Measurements from ENCODE around the gene AOPEP. TPM values are rescaled to one million over a fixed set of nuclear protein-coding genes. Genes with fewer than 3 reads are reported as not detected.

AOPEP gene
- total RNA-seq, 2 experiments from 2014 or later, result 5.8 to 6.4 TPM

- no peaks in the 10 kb centered on the region for H3K4me1 Mint-ChIP-seq (ENCODE audit: low read depth)
- CTCF ChIA-PET, result no interaction called here
Observed at GRCh38 chr9:94892675-94893074, 166.2 kb downstream of the AOPEP start.

GRCh38 chr9:94894094-94894699 is 167.7 kb downstream of the AOPEP start:
- Mint-ChIP-seq H3K27me3 (ENCODE audit: low read depth) (no peaks in the 10 kb centered on the region), H3K27ac (no peak overlapping the region), H3K4me3 (no peak overlapping the region), H3K4me1 (ENCODE audit: low read depth) (no peaks in the 10 kb centered on the region), H3K36me3 (ENCODE audit: low read depth) (peaks cover 16% of the 10 kb centered on the region), H3K9me3 (peaks cover 12% of the 10 kb centered on the region)
- no peak for DNase-seq
- CTCF ChIA-PET, result no interaction called here
- intact Hi-C loops (cut with micrococcal nuclease), result no loop called here

More at GRCh38 chr9:94892675-94893074, 166.2 kb downstream of the AOPEP start:
- H3K9me3 Mint-ChIP-seq, result peaks cover 15% of the 10 kb centered on the region
- intact Hi-C loops (cut with micrococcal nuclease), result no loop called here
- no peaks in the 10 kb centered on the region for H3K27me3 Mint-ChIP-seq (ENCODE audit: low read depth)
- H3K27ac Mint-ChIP-seq, result no peak overlapping the region
- peaks cover 16% of the 10 kb centered on the region for H3K36me3 Mint-ChIP-seq (ENCODE audit: low read depth)
- no peak for DNase-seq
- H3K4me3 Mint-ChIP-seq, result no peak overlapping the region

DNA sequence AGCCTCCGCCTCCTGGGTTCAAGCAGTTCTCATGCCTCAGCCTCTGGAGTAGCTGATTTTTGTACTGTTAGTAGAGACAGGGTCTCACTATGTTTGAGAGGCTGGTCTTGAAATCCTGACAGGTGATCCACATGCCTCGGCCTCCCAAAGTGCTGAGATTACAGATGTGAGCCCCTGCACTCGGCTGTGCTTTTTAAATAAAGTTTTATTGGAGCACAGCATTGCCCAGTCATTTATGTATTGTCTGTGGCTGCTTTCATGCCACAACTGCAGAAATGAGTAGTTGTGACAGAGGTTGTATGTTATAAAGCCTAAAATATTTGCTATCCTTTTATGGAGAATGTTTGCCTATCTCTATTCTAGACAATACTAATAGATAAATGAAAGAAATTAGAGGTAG is 169.2 kb downstream of the AOPEP start:
- no peak overlapping the region for H3K27ac Mint-ChIP-seq
- H3K4me1 Mint-ChIP-seq (ENCODE audit: low read depth), result peaks cover 5% of the 10 kb centered on the region
- peaks cover 9% of the 10 kb centered on the region for H3K36me3 Mint-ChIP-seq (ENCODE audit: low read depth)
- no peak for DNase-seq
- H3K27me3 Mint-ChIP-seq (ENCODE audit: low read depth), result no peaks in the 10 kb centered on the region
- CTCF ChIA-PET, result no interaction called here
- H3K9me3 Mint-ChIP-seq, result peaks cover 8% of the 10 kb centered on the region
- no peak overlapping the region for H3K4me3 Mint-ChIP-seq
- intact Hi-C loops (cut with micrococcal nuclease), result no loop called here

- Mint-ChIP-seq H3K4me1 (ENCODE audit: low read depth) (peaks cover 7% of the 10 kb centered on the region), H3K36me3 (ENCODE audit: low read depth) (peaks cover 1% of the 10 kb centered on the region), H3K27ac (no peak overlapping the region), H3K4me3 (no peak overlapping the region), H3K9me3 (peaks cover under 1% of the 10 kb centered on the region), H3K27me3 (ENCODE audit: low read depth) (no peaks in the 10 kb centered on the region)
- CTCF ChIA-PET, result no interaction called here
- intact Hi-C loops (cut with micrococcal nuclease), result no loop called here
- no peak for DNase-seq
Observed at GRCh38 chr9:94896512-94896911, 170.0 kb downstream of the AOPEP start.

DNA sequence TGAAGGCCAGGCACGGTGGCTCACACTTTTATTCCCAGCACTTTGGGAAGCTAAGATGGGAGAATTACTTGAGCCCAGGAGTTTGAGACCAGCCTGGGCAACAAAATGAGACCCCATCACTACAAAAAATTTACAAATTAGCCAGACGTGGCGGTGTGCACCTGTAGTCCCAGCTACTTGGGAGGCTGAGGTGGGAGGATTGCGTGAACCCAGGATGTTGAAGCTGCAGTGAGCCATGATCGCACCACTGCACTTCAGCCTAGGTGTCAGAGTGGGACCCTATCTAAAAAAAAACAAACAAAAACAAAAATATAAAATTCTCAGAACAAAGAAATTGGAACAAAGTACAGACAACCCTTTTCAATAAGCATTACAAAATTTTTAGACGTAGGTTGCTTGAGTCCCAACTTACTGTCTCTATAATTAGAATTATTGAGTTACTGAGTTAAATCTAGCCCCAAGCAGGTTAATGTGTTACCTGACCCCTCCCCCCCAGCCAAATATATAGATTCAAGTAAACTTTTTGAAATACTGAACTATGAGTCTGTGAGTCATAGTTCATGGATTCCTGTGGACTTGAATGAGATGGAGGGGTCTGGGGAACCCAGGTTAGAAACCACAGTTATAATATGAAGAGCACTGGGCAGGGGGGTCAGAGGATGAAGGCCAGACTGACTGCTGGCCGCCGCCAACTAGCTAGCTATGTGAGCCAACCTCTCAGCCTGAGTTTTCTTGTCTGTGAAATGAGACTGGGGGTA is 173.1 kb downstream of the AOPEP start:
- H3K4me1 Mint-ChIP-seq (ENCODE audit: low read depth), result peaks cover 7% of the 10 kb centered on the region
- CTCF ChIA-PET, result no interaction called here
- intact Hi-C loops (cut with micrococcal nuclease), result no loop called here
- no peaks in the 10 kb centered on the region for H3K36me3 Mint-ChIP-seq (ENCODE audit: low read depth)
- no peaks in the 10 kb centered on the region for H3K27me3 Mint-ChIP-seq (ENCODE audit: low read depth)
- H3K9me3 Mint-ChIP-seq, result no peaks in the 10 kb centered on the region
- no peak for DNase-seq
- no peak overlapping the region for H3K27ac Mint-ChIP-seq
- H3K4me3 Mint-ChIP-seq, result no peak overlapping the region

DNA sequence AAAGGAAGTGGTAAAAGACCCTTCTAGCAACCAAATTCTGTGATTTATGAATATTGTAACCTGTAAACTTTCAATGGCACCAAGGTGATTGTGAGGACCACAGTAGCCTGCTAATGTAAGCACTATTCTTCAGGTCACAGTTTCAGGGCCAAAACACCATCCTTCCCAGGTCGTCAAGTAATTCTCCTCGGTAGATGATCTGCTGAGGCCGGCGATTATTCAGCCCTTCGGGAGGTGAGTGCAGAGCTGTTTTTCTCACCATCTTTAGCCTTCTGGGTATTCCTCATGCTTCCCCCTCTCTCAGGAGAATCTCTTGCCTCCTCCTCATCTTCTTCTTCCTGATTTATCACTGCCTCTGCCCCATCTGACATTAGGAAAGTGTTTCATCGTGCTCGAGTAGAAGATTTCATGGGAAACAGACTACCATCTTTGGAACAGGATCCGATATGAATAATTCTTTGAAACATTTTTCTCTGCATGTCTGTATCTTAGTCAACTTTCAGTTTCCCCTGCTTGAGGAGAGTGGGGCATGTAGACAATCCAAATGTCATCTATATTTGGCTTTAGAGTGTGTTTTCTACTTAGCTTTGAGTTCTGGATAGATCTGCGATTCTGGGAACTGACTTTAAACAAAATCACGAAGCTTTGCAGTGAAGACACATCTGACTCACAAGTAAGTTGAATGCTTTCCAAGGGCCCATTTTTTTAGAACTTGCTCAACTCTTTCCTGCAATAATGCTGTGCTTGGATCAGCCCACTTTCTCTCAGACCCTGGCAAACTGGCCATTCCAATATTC is 173.9 kb downstream of the AOPEP start:
- no peak for DNase-seq
- intact Hi-C loops (cut with micrococcal nuclease), result no loop called here
- Mint-ChIP-seq H3K4me3 (no peak overlapping the region), H3K27me3 (ENCODE audit: low read depth) (no peaks in the 10 kb centered on the region), H3K4me1 (ENCODE audit: low read depth) (peaks cover 7% of the 10 kb centered on the region), H3K9me3 (no peaks in the 10 kb centered on the region), H3K36me3 (ENCODE audit: low read depth) (no peaks in the 10 kb centered on the region), H3K27ac (peak overlapping the region; percentile 57)
- CTCF ChIA-PET, result no interaction called here

DNA sequence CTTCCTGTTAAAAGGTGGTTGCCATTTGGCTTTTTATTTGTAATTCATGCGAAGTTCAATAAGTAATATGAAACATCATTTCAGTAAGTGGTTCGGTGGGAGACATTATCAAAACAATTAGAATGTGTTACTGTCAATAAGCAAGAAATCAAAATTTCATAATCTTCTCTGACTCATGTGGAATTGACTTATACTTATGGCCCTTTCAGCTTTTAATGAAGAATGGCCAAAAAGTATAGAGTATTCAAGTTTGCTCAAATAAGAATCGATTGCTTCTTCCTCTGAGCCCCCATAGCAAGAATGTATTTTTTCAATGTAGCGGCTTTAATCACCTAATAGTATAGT is 174.5 kb downstream of the AOPEP start:
- H3K4me1 Mint-ChIP-seq (ENCODE audit: low read depth), result peaks cover 7% of the 10 kb centered on the region

DNA sequence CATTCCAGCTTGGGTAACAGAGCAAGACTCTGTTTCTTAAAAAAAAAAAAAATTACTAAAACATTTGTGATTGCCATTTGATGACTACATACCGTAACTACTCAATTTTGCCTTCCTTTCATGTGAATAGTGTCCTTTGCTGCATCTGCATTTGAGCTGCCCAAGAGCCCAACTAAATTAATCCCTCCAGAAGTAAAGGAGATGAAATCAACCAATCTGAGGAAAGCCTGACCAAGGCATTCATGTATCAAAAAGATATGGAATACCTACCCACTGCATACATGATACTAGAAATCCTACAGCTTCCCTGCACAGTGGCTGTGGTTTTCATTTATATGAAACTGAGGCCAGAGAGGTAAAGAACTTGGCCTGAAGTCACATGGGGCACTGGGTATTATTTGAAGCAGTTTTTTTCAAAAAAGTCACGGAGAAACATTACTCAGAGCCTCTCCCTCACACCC is 177.5 kb downstream of the AOPEP start:
- peaks cover 7% of the 10 kb centered on the region for H3K4me1 Mint-ChIP-seq (ENCODE audit: low read depth)
- no peak for DNase-seq
- intact Hi-C loops (cut with micrococcal nuclease), result no loop called here
- no peak overlapping the region for H3K27ac Mint-ChIP-seq
- H3K36me3 Mint-ChIP-seq (ENCODE audit: low read depth), result no peaks in the 10 kb centered on the region
- no peaks in the 10 kb centered on the region for H3K27me3 Mint-ChIP-seq (ENCODE audit: low read depth)
- no peaks in the 10 kb centered on the region for H3K9me3 Mint-ChIP-seq
- H3K4me3 Mint-ChIP-seq, result no peak overlapping the region
- CTCF ChIA-PET, result no interaction called here

More for the DNA sequence above, 174.5 kb downstream of the AOPEP start:
- intact Hi-C loops (cut with micrococcal nuclease), result no loop called here
- Mint-ChIP-seq H3K9me3 (no peaks in the 10 kb centered on the region), H3K27ac (peak overlapping the region; percentile 57), H3K36me3 (ENCODE audit: low read depth) (no peaks in the 10 kb centered on the region), H3K27me3 (ENCODE audit: low read depth) (no peaks in the 10 kb centered on the region), H3K4me3 (no peak overlapping the region)
- no peak for DNase-seq
- CTCF ChIA-PET, result no interaction called here

DNA sequence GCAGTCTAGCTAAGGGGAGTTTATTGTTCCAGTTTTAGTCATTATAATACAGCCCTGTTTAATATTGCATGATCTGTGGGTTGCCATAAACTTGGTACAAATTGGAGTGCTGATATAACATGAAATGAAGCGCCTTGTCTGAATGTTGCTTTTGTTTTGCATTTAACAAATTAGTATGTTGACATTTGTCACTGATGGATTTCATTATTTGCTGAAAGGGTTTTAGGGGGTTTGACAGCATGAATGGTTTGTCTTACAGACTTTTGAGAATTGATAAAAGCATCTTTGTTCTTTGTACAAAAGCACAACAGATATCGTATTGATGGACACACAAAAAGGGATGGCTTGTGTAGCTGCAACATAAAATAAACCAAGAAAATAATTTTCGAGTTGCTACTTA is 178.3 kb downstream of the AOPEP start:
- Mint-ChIP-seq H3K9me3 (no peaks in the 10 kb centered on the region), H3K4me1 (ENCODE audit: low read depth) (peaks cover 7% of the 10 kb centered on the region), H3K27me3 (ENCODE audit: low read depth) (no peaks in the 10 kb centered on the region), H3K27ac (no peak overlapping the region), H3K4me3 (no peak overlapping the region), H3K36me3 (ENCODE audit: low read depth) (no peaks in the 10 kb centered on the region)
- no peak for DNase-seq
- CTCF ChIA-PET, result no interaction called here
- intact Hi-C loops (cut with micrococcal nuclease), result no loop called here

GRCh38 chr9:94905606-94906005 is 179.1 kb downstream of the AOPEP start:
- intact Hi-C loops (cut with micrococcal nuclease), result no loop called here
- no peak for DNase-seq
- no peak overlapping the region for H3K27ac Mint-ChIP-seq
- H3K9me3 Mint-ChIP-seq, result no peaks in the 10 kb centered on the region
- no peaks in the 10 kb centered on the region for H3K36me3 Mint-ChIP-seq (ENCODE audit: low read depth)
- peaks cover 3% of the 10 kb centered on the region for H3K4me1 Mint-ChIP-seq (ENCODE audit: low read depth)
- H3K27me3 Mint-ChIP-seq (ENCODE audit: low read depth), result no peaks in the 10 kb centered on the region
- CTCF ChIA-PET, result no interaction called here
- no peak overlapping the region for H3K4me3 Mint-ChIP-seq

GRCh38 chr9:94906181-94906580 is 179.7 kb downstream of the AOPEP start:
- intact Hi-C loops (cut with micrococcal nuclease), result no loop called here
- H3K27me3 Mint-ChIP-seq (ENCODE audit: low read depth), result no peaks in the 10 kb centered on the region

GRCh38 chr9:94906713-94907112 is 180.2 kb downstream of the AOPEP start:
- H3K4me1 Mint-ChIP-seq (ENCODE audit: low read depth), result no peaks in the 10 kb centered on the region
- DNase-seq, result no peak
- no peak overlapping the region for H3K27ac Mint-ChIP-seq
- CTCF ChIA-PET, result interaction anchor here (0.6 kb wide), 1 partner anchor 205 kb away, joined by 4 read pairs; no protein-coding TSS in a partner anchor
- intact Hi-C loops (cut with micrococcal nuclease), result no loop called here
- H3K4me3 Mint-ChIP-seq, result no peak overlapping the region
- H3K9me3 Mint-ChIP-seq, result no peaks in the 10 kb centered on the region
- no peaks in the 10 kb centered on the region for H3K36me3 Mint-ChIP-seq (ENCODE audit: low read depth)
- no peaks in the 10 kb centered on the region for H3K27me3 Mint-ChIP-seq (ENCODE audit: low read depth)

More at GRCh38 chr9:94906181-94906580, 179.7 kb downstream of the AOPEP start:
- H3K4me3 Mint-ChIP-seq, result no peak overlapping the region
- CTCF ChIA-PET, result no interaction called here
- H3K9me3 Mint-ChIP-seq, result no peaks in the 10 kb centered on the region
- no peaks in the 10 kb centered on the region for H3K36me3 Mint-ChIP-seq (ENCODE audit: low read depth)
- no peak overlapping the region for H3K27ac Mint-ChIP-seq
- no peaks in the 10 kb centered on the region for H3K4me1 Mint-ChIP-seq (ENCODE audit: low read depth)
- DNase-seq, result no peak

All from activated naive CD4-positive, alpha-beta T cell treated with anti-CD3 and anti-CD28 coated beads for 36 hours (primary cell).